GM19452 (cell line): ENCODE measurements around the gene CD93.

ENCODE experiments used
- ATAC-seq: cut with Tn5 transposase; IDR thresholded peaks from one replicate; pipeline ENCODE4 v1.9.1; 2021; ENCODE audit not compliant: unreplicated experiment

The CD93 gene

DNA sequence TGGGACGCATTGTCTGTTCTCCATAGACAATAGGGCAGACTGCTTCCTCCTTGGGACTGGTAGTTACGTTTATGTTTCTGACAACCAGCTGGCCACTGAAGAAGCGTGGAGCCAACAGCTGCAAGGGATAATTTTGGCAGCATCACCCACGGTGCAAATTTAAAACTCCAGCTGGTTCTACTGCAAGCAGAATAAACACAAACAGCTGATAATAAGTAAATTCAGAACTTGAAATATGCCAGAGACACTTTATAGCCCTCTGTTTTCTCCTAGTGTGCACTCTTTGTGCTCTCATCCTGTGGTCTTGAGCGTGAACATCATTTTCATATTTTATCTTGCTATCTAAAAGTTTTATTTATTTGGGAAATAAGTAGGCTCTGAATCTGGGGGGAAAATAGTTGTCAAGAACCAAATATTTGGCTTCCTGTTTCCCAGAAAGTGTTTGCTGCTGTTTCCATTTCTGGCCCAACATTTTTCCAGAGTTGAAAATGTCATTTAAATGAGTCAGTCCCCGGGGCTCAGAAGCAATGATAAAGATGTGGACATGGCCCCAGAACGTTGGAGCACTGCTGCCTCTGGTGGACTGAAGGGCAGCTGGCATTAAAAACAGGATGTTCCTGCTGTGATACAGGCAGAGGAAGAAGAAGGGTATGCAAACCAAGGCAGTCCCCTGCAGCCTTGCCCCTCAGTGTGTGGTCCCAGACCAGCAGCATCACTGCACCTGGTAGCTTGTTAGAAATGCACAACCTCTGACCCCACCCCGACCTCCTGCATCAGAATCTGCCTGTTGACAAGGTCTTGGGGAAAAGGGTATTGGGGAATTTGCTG lies 24.2 kb downstream of the CD93 start:
- no peak for ATAC-seq

DNA sequence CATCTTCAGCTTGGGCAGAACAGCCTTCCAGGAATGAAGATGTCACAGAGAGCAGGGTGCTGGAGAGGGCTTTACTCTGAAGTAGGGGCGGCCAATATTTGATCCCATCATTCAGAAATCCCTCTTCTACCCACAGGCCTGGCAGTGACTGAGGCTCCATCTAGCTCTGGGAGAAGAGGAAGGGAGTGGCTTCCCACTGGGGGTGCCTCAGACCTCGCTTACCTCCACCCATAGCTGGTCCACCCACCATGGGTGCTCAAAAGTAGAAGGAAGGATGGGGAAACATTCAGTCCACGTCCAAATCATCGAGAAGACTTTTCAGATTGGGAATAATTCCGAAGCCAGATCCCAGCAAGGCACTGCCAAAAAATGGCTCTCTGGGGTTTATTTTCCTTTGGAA lies 24.9 kb downstream of the CD93 start:
- no peak for ATAC-seq

DNA sequence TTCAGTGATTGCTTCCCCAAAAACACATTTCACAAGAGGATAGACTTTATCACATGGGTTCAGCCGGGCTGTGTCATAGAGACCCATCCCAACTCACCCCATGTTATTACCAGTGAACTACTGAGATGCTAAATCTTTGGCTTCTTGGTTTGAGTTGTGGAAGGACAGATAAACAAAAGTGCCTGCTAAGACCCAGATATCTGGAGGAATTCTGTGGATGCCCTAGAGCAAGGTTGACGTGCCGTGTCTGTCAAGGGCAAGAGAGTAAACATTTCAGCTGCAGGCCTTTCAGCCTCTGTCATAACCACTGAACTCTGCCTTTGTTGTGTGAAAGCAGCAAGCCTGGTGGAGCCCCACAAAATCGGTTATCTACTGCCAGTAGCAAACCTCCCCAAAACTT lies 25.5 kb downstream of the CD93 start:
- ATAC-seq: no peak

GRCh38 chr20:23059846-23060245 lies 26.3 kb downstream of the CD93 start:
- ATAC-seq: no peak

GRCh38 chr20:23059001-23059400 lies 27.1 kb downstream of the CD93 start:
- ATAC-seq: no peak

GRCh38 chr20:23058240-23058639 lies 27.9 kb downstream of the CD93 start:
- no peak for ATAC-seq

DNA sequence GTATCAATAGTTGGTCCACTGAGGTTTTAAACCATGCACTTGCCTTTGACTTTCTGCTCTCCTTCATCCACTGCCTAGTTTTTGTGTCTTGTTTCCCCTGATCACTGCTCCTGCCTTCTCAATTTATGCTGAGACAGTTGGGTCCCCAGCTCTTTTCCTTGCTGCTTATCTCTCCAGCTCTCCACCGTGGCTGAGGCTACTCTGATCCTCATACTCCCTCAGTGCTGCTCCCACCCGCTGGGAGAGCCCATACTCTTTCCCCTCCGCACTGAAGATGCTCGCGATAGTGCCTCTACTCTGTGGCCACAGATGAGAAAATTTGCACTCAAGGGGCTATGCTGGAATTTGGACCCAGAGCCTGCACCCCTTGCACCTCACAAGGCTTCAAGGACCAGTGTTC lies 33.2 kb downstream of the CD93 start:
- no peak for ATAC-seq

DNA sequence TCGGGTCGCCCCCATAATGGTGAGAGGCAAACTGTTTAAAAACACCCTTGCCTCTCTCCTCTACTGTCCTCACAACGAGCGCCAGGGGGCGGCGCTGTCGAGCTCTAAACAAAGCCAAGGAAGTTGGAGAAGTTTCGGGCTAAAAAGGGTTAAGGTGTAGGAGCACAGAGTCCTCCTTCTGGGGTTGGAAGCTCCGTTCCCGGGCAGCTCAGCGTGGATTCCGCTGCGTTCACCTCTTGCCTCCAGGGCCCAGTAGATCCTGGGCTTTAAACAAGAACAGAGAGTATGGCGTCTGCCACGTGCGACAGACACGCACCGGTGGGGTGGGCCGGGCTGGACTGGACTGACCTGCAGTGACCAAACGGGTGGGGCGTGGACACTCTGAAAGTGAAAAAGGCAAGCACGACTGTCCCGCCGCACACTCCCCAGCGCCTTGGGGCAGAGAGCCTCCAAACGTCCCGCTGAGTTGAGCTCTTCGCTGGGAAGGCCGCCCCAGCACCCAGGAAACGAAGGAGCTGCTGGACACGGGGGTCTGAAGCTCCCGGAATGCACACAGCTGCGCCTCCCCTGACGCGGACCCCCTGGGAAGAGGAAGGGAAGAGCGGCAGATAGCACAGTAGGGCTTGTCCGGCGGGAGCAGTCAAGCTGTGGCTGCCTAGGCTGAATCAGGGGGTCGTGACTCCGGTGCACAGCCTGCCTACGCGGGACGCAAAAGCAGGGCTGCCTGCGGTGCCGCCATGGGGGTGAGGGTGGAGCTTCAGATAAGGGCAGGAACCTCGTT lies 35.1 kb downstream of the CD93 start:
- ATAC-seq: no peak

GRCh38 chr20:23050076-23050838 lies 35.9 kb downstream of the CD93 start:
- ATAC-seq: no peak

- ATAC-seq: no peak
Observed at GRCh38 chr20:23049201-23050075, 36.7 kb downstream of the CD93 start, which contains the start of gene THBD. Gene THBD, minus strand, starts transcription at chr20:23049672. Its CDS starts 168 bp downstream, at chr20:23049504.

- no peak for ATAC-seq
Observed at GRCh38 chr20:23048283-23049200, 37.6 kb downstream of the CD93 start.

DNA sequence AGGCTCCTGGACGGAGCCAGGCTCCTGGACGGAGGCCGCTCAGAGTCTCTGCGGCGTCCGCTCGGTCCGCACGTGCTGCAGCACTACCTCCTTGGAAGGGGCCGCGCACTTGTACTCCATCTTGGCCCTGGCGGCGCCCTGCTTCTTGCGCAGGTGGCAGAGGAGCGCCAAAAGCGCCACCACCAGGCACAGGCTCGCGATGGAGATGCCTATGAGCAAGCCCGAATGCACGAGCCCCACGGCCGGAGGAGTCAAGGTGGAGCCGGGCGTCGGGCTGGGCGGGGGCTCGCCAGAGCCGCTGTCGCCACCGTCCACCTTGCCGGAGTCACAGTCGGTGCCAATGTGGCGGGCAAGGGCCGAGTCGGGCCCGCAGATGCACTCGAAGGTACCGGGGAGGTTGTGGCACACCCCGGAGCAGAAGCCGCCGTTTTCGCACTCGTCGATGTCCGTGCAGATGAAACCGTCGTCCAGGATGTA lies 38.3 kb downstream of the CD93 start:
- no peak for ATAC-seq

DNA sequence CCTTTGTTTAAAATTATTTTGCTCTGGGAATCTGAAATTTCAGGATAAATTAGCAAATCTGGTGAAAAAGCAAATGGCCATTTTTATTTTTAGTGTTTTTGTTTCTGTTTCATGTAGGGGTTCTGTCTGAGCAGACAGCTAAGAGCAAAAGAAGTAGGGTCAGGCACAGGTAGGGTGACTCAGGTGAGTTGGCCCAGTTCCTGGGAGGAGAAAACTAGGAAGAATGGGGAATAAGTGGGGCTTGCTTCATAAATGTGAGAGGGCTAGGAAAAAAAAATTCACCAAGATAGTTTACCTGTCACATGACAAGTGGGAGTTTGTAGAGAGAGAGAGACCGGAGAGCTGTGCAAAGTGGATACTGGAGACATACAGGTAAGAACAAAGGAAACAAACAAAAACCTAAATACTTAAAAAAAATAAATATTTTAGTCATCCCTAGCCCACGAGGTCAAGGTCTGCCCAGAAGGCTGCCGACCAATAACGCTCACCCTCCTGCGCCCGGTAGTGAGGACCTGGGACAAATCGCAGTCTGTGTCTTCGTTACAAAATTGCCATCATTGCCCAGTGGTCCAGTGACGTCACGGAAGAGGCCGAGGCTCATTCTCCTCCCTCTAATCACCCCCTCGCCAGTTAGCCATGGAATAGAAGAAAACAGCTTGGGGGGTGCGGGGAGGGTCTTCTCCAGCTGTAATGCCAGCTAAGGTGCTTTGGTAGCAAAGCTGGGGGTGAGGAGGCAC lies 39.0 kb downstream of the CD93 start:
- ATAC-seq: no peak

DNA sequence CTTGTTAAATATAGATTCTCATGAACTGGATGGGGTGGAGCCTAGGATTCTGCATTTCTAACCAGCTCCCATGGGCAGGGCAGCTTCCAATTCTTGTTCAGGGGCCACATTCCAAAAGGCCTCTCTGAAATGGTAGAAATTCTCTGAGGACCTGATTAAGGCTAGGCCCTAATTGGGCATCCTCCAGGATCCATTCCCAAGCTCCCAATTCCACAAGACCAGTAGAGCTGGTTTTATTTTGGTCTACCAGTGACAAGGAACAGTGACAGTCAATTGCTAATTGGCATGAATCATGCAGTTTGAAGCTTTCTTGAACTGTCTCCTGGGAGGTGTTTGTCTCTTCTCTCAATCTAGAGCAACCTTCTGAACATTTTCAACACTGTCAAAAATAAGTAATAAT lies 39.7 kb downstream of the CD93 start:
- ATAC-seq: no peak

DNA sequence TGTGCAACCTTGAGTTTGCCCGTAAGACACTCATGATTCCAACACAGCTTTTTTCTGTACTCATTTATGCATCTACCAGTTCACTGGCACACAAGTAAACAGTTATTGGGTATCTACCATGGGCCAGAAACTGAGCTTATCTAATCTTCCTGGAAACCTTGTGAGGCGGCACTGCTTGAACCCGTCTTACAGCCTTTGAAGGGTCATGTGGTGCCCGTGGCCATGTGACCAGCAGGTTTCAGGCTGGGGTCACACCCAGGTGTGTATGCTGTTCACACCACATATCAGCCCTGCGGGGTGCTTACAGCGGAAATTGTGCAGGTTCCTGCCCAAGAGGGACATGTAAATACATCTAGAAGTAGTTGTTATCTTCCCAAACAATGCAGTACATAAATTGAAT lies 42.7 kb downstream of the CD93 start:
- no peak for ATAC-seq

DNA sequence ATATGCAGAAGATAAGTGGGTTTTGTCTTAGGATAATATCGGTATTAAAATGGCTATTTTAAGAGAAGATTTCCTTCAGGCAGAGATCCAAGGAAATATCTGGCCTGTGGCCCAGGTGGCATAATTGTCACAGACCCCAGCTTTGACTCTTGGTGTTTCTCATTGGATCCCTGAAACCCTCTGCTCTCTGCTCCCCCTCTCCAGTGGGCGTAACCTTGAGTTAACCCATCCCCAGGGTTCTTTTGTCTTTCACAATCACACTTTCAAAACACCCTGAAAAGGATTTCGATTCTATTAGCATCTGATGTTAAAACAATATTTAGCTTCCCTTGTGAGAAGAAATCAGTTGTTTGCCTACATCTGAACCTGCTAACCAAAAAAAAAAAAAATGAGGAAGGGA lies 43.9 kb downstream of the CD93 start:
- ATAC-seq: no peak

DNA sequence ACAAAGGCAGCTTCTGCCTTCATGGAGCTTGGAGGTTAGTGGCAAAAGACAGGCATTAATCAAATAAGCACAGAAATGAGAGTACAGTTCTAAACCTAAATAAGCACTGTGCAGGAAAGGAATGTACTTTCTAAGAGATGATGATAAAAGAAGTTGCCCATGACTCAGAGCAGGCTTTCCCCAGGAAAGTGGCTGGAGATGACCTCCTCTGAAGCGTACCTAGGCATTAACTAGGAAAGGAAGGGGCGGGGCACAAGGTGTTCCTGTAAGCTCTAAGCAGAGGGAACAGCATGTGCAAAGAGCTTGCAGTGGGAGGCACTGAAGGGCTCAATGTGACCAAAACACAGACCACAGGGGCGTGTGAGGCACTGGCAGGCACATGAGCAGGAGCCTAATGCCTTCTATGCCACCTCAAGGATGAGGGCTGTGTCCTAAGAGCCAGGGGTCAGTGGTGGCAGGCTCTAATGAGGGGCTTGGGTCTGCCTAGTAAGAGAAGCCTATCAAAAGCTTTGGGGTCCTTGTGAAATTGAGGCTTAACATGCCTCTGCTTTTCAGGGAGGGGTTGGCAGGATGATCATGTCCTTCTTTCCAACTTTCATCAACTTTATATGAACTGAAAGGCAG lies 46.1 kb downstream of the CD93 start:
- ATAC-seq: no peak
